HEK293T (cell line): ENCODE data around the gene TRPV4.

Source experiments
- BHLHE40 ChIP-seq: fragments of 450-650 bp; IDR thresholded peaks from 2 replicates; pipeline ENCODE4 v1.6.1; 2016; ENCODE audit warnings: mild to moderate bottlenecking, moderate library complexity, borderline replicate concordance
- CTBP1 ChIP-seq: fragments of 450-650 bp; IDR thresholded peaks from 2 replicates; pipeline ENCODE4 v1.6.1; 2016; ENCODE audit warnings: borderline replicate concordance
- ELF4 ChIP-seq: fragments of 450-650 bp; IDR thresholded peaks from 2 replicates; pipeline ENCODE4 v1.6.1; 2017; ENCODE audit warnings: antibody characterized with exemption
- FOXA1 ChIP-seq: fragments of 450-650 bp; IDR thresholded peaks from 2 replicates; pipeline ENCODE4 v1.6.1; 2016; ENCODE audit warnings: mild to moderate bottlenecking
- FOXK2 ChIP-seq: fragments of 450-650 bp; IDR thresholded peaks from 2 replicates; pipeline ENCODE4 v1.6.1; 2016; ENCODE audit warnings: mild to moderate bottlenecking
- FOXM1 ChIP-seq: fragments of 450-650 bp; IDR thresholded peaks from 2 replicates; pipeline ENCODE4 v1.6.1; 2017; ENCODE audit warnings: mild to moderate bottlenecking, borderline replicate concordance
- HDGF ChIP-seq: fragments of 450-650 bp; IDR thresholded peaks from 2 replicates; pipeline ENCODE4 v1.6.1; 2017; ENCODE audit warnings: antibody characterized with exemption, borderline replicate concordance
- PKNOX1 ChIP-seq: fragments of 450-650 bp; IDR thresholded peaks from 2 replicates; pipeline ENCODE4 v1.6.1; 2016
- SP1 ChIP-seq: fragments of 450-650 bp; IDR thresholded peaks from 2 replicates; pipeline ENCODE4 v1.6.1; 2017
- TARDBP ChIP-seq: fragments of 450-650 bp; IDR thresholded peaks from 2 replicates; pipeline ENCODE4 v1.6.1; 2016

- no peak for TF ChIP-seq ELF4
- TF ChIP-seq SP1: no peak
- no peak for TF ChIP-seq TARDBP
- no peak for TF ChIP-seq FOXK2
- TF ChIP-seq FOXA1: no peak
- no peak for TF ChIP-seq HDGF
- no peak for TF ChIP-seq CTBP1
- no peak for TF ChIP-seq FOXM1
- TF ChIP-seq PKNOX1: no peak
- TF ChIP-seq BHLHE40: no peak
These were observed 66.9 kb downstream of the TRPV4 start for GRCh38 chr12:109766251-109766778.
